Bronchial epithelial cell (primary cell): ENCODE measurements around the gene TRIM51. TPM values are rescaled to one million over a fixed set of nuclear protein-coding genes. Genes with fewer than 3 reads are reported as not detected.
"Not testable (repeated sequence)": the region's sequence is repeated elsewhere in the genome, so short reads cannot be mapped to it uniquely, and the experiment has no call there.

ENCODE experiments used
- DNase-seq: peaks from one replicate; pipeline ENCODE4 v3.0.0-alpha.2; 2010; ENCODE audit warnings: low read depth
- FAIRE-seq: peaks from 2 replicates; lab custom pipeline; 2011; peaks lifted over from hg19 to GRCh38; lab: Jason Lieb, UNC
- H3K27me3 ChIP-seq: 2 replicates; pipeline ENCODE4 v1.5.1; 2011; ENCODE audit warnings: low read length; ENCODE audit not compliant: control insufficient read depth, insufficient read depth
- H3K36me3 ChIP-seq: 2 replicates; pipeline ENCODE4 v1.5.1; 2011; ENCODE audit warnings: low read length; ENCODE audit not compliant: control insufficient read depth, insufficient read depth
- H3K4me3 ChIP-seq: 2 replicates; pipeline ENCODE4 v1.5.1; 2011; ENCODE audit warnings: mild to moderate bottlenecking, low read depth, low read length, control low read depth
- CTCF ChIP-seq: IDR thresholded peaks from 2 replicates; pipeline ENCODE4 v1.5.1; 2011; ENCODE audit warnings: mild to moderate bottlenecking, moderate library complexity, low read length, control low read depth, inconsistent platforms; ENCODE audit not compliant: insufficient read depth, severe bottlenecking
- total RNA-seq: library from RNA; depleted of rRNA; stranded (reverse); fragments of >200 nt; gene quantifications from 2 replicates; pipeline ENCODE4 v1.2.1, GENCODE V29; 2014

TRIM51 gene
- total RNA-seq = not detected in 2 replicates

- not testable (repeated sequence) for DNase-seq, H3K36me3 ChIP-seq, H3K27me3 ChIP-seq, H3K4me3 ChIP-seq, FAIRE-seq
Observed at GRCh38 chr11:55882997-55883396, at the start of gene TRIM51. Gene TRIM51, plus strand, starts transcription at chr11:55883297. Its CDS starts 2,132 bp downstream, at chr11:55885429.

- TF ChIP-seq CTCF = no peak
- no peak for FAIRE-seq
- H3K4me3 ChIP-seq = no peak within 1 kb of the TSS
Observed at GRCh38 chr11:55838452-55838851, 44.6 kb upstream of the TRIM51 start, which contains the start of gene OR5D16. Gene OR5D16, plus strand, starts transcription at chr11:55838752. Its CDS starts 0 bp downstream, at chr11:55838752.

GRCh38 chr11:55847453-55847852, 35.6 kb upstream of the TRIM51 start:
- Histone ChIP-seq H3K27me3 (no peaks in the 10 kb centered on the region), H3K36me3 (no peaks in the 10 kb centered on the region), H3K4me3 (no peak overlapping the region)
- no peak for TF ChIP-seq CTCF
- DNase-seq = no peak
- FAIRE-seq = no peak

More at GRCh38 chr11:55838452-55838851, 44.6 kb upstream of the TRIM51 start, which contains the start of gene OR5D16:
- H3K36me3 ChIP-seq = no peaks in the 10 kb centered on the region
- DNase-seq = no peak
- H3K27me3 ChIP-seq = no peaks in the 10 kb centered on the region

GRCh38 chr11:55849037-55849436, 34.1 kb upstream of the TRIM51 start:
- DNase-seq (no peak), FAIRE-seq (no peak)
- TF ChIP-seq CTCF = no peak
- Histone ChIP-seq H3K36me3 (no peaks in the 10 kb centered on the region), H3K4me3 (no peak overlapping the region), H3K27me3 (no peaks in the 10 kb centered on the region)

- FAIRE-seq = no peak
- no peaks in the 10 kb centered on the region for H3K27me3 ChIP-seq
- no peak overlapping the region for H3K4me3 ChIP-seq
- no peak for DNase-seq
- no peak for TF ChIP-seq CTCF
- no peaks in the 10 kb centered on the region for H3K36me3 ChIP-seq
Observed at GRCh38 chr11:55852141-55852540, 31.0 kb upstream of the TRIM51 start.

- DNase-seq (no peak), FAIRE-seq (no peak)
- TF ChIP-seq CTCF = no peak
- no peak overlapping the region for H3K4me3 ChIP-seq
- no peaks in the 10 kb centered on the region for H3K36me3 ChIP-seq
- H3K27me3 ChIP-seq = no peaks in the 10 kb centered on the region
Observed at GRCh38 chr11:55854704-55855103, 28.4 kb upstream of the TRIM51 start.

- not testable (repeated sequence) for H3K4me3 ChIP-seq, H3K36me3 ChIP-seq, H3K27me3 ChIP-seq, FAIRE-seq, DNase-seq
Observed at GRCh38 chr11:55867354-55867753, 15.7 kb upstream of the TRIM51 start.

- not testable (repeated sequence) for DNase-seq, H3K27me3 ChIP-seq, H3K4me3 ChIP-seq, FAIRE-seq, H3K36me3 ChIP-seq
Observed at GRCh38 chr11:55872731-55873130, 10.4 kb upstream of the TRIM51 start.

GRCh38 chr11:55873146-55873545, 10.0 kb upstream of the TRIM51 start:
- not testable (repeated sequence) for FAIRE-seq, H3K36me3 ChIP-seq, H3K27me3 ChIP-seq, DNase-seq, H3K4me3 ChIP-seq

GRCh38 chr11:55884995-55885394, 1.9 kb downstream of the TRIM51 start:
- not testable (repeated sequence) for H3K36me3 ChIP-seq, H3K27me3 ChIP-seq

More at GRCh38 chr11:55884995-55885394, 1.9 kb downstream of the TRIM51 start:
- not testable (repeated sequence) for FAIRE-seq, DNase-seq, H3K4me3 ChIP-seq
